GM06990 (cell line): Measurements from ENCODE around the gene TRH.
"Not testable (repeated sequence)": the region's sequence is repeated elsewhere in the genome, so short reads cannot be mapped to it uniquely, and the experiment has no call there.

Experiments used
- DNase-seq: peaks from one replicate; pipeline ENCODE4 v3.0.0-alpha.2; 2011; ENCODE audit not compliant: insufficient read length; ENCODE audit errors: extremely low read depth
- H3K27me3 ChIP-seq: replicated peaks from 2 replicates; pipeline ENCODE4 v1.6.0; 2011; ENCODE audit warnings: low read length; ENCODE audit not compliant: control insufficient read depth, insufficient read depth
- H3K36me3 ChIP-seq: 2 replicates; pipeline ENCODE4 v1.5.1; 2011; ENCODE audit warnings: low read length; ENCODE audit not compliant: control insufficient read depth, insufficient read depth
- H3K4me3 ChIP-seq: replicated peaks from 2 replicates; pipeline ENCODE4 v1.5.1; 2011; ENCODE audit warnings: low read depth, mild to moderate bottlenecking, control low read depth, low read length
- CTCF ChIP-seq: IDR thresholded peaks from 2 replicates; pipeline ENCODE4 v1.5.1; 2011; ENCODE audit warnings: low read length, control low read depth, mild to moderate bottlenecking, inconsistent platforms; ENCODE audit not compliant: insufficient read depth, poor library complexity, severe bottlenecking

Gene TRH

GRCh38 chr3:129994883-129995559 is 20.5 kb downstream of the TRH start:
- DNase-seq, result no peak

GRCh38 chr3:129996073-129996472 is 21.6 kb downstream of the TRH start:
- Histone ChIP-seq H3K36me3 (no peaks in the 10 kb centered on the region), H3K4me3 (no peak overlapping the region), H3K27me3 (peaks cover 1% of the 10 kb centered on the region)
- no peak for TF ChIP-seq CTCF
- DNase-seq, result no peak

More at GRCh38 chr3:129994883-129995559, 20.5 kb downstream of the TRH start:
- Histone ChIP-seq H3K4me3 (no peak overlapping the region), H3K36me3 (no peaks in the 10 kb centered on the region), H3K27me3 (peaks cover 1% of the 10 kb centered on the region)
- no peak for TF ChIP-seq CTCF

- not testable (repeated sequence) for H3K36me3 ChIP-seq, H3K4me3 ChIP-seq, DNase-seq, H3K27me3 ChIP-seq
Observed at GRCh38 chr3:129999176-129999575, 24.7 kb downstream of the TRH start.

GRCh38 chr3:130002666-130003598 is 28.4 kb downstream of the TRH start:
- DNase-seq, result peak; percentile 43
- H3K4me3 ChIP-seq, result 0 out of 2 replicates have a peak overlapping the region, but pooled peaks have one; percentile 14
- not testable (repeated sequence) for H3K27me3 ChIP-seq

GRCh38 chr3:130010556-130010955 is 36.0 kb downstream of the TRH start:
- no peak for TF ChIP-seq CTCF
- no peaks in the 10 kb centered on the region for H3K36me3 ChIP-seq
- DNase-seq, result no peak

More at GRCh38 chr3:130002666-130003598, 28.4 kb downstream of the TRH start:
- not testable (repeated sequence) for H3K36me3 ChIP-seq

GRCh38 chr3:130012108-130012507 is 37.6 kb downstream of the TRH start:
- DNase-seq, H3K36me3 ChIP-seq, H3K4me3 ChIP-seq: not testable (repeated sequence)

More at GRCh38 chr3:130010556-130010955, 36.0 kb downstream of the TRH start:
- Histone ChIP-seq H3K4me3 (no peak overlapping the region), H3K27me3 (no peaks in the 10 kb centered on the region)

GRCh38 chr3:130013246-130013645 is 38.7 kb downstream of the TRH start:
- DNase-seq, H3K4me3 ChIP-seq, H3K27me3 ChIP-seq: not testable (repeated sequence)

More at GRCh38 chr3:130012108-130012507, 37.6 kb downstream of the TRH start:
- not testable (repeated sequence) for H3K27me3 ChIP-seq

More at GRCh38 chr3:130013246-130013645, 38.7 kb downstream of the TRH start:
- not testable (repeated sequence) for H3K36me3 ChIP-seq
